Right forelimb (tissue), 1 donor: ENCODE measurements around the gene GAS2L2.

ENCODE experiments used
- DNase-seq: peaks from one replicate; pipeline ENCODE4 v3.0.0-alpha.2; 2018

Gene GAS2L2

DNA sequence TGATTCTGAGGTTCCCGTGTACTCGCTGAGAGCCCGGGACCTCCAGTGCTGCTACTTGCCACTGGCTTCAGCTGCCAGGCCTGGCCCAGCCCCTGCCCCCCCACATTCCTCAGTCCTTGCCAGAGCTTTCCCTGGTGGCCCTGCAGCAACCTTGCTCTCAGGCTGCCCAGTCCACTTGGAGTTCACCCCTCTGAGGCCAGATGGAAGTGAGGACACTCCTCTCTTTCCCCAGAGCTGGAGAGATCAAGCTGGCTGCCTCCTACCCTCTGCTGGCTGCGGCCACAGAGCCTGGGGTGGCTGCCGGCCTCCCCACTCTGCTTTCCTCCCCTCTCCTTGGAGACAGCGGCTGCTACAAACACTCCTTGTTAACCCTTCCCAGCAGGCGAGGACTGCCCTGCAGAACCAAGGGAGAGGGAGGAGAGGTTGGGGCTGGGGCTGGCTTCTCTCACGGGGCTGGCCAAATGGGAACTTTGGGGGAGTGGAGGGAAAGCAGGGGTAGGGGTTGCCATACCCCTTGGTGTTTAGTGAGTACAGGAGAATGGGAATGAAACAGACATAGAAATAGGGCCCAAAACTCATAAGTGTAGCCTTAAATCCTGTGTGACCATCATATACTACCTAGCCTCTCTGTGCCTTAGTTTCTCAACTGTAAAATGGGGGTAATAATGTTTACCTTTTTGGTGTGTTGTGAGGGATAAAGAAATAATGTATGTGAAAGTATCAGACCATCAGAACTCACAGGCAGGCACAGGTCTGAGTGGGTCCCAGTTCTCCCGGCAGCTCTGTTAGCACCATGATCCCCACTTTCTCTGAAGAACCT is at the start of gene GAS2L2:
Gene GAS2L2, minus strand, starts transcription at position 295 of the 820 bp plus-strand sequence. CDS start 389 bp downstream, outside the sequence.
- DNase-seq, result no peak

DNA sequence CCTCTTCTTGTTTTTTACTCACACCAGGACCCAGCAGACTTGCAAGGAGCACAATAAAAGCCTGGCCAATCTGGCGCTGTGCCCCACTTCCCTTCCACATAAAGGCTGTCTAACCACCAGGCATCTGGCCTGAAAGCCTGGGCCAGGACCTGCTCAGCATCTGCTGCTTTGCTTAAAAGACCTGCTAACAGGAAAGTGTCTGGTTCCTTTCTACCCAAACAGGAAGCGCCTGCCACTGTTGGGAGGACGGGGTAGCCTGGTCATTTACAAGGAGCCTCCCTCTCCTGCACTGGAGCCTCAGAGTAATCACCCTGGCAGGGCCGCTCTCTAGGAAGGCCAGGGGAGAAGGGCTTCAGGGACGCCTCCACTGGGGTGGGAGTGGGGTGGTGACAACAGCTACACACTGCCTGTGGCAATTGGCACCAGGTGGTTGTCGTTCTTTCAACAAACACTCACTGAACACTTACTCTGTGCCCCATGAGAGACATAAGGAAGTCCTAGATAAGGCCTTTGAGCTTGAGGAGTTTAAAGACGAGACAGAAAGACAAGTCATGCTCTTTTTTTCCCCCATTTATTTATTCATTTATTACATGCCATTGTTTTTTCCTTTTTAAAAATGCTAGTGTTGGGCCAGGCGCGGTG is 48.7 kb upstream of the GAS2L2 start:
- DNase-seq, result peak; percentile 74

DNA sequence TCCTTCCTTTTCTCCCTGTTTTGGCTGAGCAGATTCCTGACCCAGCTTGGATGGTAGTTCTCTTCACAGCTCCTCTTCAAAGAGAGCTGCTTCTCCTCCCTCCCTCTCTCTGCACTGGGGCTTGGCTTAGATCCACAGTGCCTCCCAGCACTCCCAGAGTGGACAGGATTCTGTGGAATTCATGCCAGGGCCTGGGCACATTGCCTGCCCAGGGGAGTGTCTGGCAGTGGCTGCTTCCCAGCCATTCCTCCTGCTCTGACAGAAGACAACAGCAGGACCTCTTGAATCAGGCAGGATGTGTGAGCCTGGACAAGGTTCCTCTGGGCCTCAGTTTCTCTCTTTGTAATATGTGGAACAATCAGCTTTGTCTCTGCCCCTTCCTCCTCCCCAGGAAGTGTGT is 46.9 kb upstream of the GAS2L2 start:
- DNase-seq, result peak; percentile 86

DNA sequence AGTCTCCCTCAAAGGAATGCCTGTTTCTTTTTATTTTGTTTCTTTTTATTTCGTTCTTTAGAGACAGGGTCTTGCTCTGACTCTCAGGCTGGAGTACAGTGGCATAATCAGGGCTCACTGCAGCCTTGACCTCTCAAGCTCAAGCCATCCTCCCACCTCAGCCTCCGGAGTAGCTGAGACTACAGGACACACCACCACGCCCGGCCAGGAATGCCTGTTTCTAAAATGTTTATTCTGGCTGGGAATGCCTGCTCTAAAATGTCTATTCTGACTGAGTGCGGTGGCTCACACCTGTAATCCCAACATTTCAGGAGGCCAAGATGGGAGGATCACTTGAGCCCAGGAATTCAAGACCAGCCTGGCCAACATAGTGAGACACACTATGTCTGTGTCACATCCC is 44.9 kb upstream of the GAS2L2 start:
- DNase-seq, result no peak

DNA sequence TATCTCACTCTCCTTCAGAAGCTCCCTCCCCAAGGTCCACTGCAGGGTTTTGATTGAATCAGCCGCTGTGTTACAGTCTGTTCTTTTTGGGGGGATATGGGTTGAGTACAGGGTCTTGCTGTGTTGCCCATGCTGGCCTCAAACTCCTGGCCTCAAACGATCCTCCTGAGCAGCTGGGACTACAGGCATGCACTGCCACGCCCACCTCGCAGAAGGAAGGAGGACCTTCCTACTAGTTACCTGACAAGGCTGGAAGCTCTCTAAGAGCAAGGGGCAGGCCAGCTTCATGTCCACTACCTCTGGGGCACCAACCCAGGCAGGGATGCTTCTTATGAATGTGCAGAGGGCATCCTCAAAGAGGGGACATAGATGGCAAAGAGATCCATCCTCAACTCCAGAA is 44.3 kb upstream of the GAS2L2 start:
- DNase-seq, result no peak

DNA sequence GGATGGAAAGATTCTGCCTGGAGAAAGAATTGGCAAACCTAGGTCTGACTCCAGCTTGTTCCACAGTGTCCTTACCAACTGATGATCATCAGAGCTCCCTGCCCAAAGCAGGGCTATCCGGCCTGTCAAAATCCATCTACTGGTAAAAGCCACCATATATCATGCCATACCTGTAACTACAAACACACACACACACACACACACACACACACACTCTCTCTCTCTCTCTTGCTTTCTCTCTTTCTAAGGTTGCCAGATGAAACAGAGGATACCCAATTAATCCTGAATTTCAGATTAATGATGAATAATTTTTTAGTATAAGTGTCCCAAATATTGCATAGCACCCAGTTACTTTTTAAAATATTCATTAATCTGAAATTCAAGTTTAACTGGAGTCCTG is 43.9 kb upstream of the GAS2L2 start:
- no peak for DNase-seq

DNA sequence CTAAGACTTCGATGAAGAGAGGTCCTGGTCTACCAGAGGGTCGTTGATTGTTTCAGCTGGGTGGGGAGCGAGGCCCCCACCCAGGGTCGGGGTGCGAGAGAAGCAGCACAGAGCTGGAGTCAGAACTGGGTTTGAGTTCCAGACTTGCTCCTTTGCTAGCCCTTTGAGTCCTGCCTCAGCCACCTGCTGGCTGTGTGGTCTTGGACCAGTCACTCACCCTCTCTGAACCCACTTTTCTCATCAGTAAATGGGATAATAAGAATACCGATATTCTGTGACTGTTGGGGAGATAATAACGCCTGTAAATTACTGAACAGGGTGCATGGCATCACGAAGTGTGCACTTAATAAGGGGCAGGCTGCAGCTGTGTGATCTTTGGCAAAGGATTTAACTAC is 42.8 kb upstream of the GAS2L2 start:
- DNase-seq, result no peak

DNA sequence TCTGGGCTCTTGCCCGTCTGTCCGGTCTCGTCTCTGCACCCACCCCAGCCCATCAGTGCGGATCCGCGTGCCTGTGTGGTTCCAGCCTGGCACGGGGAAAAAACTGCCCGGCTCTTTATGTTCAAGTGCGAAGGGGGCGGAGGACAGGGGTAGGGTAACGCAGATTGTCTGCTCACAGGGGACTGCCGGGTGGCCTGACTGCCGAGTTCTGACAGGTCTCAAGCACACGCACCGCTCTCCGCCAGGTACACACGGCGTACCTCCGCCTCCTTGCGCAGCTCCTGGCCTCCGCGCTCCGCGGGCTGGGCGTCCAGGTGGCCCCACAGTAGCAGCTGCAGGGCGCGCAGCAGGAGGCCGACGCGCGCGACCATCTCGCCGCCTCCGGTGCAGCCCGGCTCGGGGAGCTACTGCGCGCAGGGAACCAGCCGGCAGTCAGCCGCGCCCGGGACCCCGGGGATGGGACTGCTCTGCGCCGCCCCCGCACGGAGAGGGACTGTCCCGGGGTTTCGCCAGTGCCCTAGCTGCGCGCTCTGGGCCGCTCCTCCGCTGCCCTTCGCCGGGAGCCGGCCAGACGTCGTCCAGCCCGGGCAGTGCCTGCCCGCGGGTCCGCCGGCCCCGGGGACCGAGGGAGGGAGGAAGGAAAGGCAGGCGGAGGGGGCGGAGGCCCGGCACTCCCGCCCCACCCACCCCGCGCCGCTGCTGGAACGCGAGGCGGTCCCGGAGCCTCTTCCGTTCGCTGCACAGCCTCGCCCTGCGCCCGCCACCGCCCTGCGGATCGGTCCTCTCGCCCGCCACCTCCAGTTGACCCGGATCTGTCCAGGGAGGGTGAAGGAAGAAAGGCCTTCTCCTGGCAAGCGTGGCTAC is 42.2 kb upstream of the GAS2L2 start, which contains the start of gene MMP28:
Gene MMP28, minus strand, starts transcription at position 635 of the 864 bp plus-strand sequence. Its CDS starts 264 bp downstream, at position 371.
- no peak for DNase-seq

DNA sequence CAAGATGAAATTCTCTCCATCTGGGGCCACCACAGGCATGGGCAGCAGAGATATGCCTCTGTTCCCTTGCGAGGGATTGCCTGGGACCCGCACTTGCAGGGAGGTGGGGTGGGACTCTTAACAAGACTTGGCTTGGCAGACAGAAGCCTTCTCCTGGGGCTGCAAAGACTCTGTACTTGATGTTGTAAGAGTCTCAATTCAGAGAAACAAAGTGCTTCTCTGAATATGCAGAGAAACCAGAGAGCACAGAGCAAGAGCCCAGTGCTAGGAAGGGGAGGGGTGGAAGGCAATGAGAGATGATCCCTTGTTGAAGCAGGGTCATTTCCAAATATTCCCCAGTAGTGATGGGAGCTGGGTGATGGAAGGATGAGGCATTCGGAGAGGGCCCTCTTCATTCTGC is 40.2 kb upstream of the GAS2L2 start:
- DNase-seq, result no peak

DNA sequence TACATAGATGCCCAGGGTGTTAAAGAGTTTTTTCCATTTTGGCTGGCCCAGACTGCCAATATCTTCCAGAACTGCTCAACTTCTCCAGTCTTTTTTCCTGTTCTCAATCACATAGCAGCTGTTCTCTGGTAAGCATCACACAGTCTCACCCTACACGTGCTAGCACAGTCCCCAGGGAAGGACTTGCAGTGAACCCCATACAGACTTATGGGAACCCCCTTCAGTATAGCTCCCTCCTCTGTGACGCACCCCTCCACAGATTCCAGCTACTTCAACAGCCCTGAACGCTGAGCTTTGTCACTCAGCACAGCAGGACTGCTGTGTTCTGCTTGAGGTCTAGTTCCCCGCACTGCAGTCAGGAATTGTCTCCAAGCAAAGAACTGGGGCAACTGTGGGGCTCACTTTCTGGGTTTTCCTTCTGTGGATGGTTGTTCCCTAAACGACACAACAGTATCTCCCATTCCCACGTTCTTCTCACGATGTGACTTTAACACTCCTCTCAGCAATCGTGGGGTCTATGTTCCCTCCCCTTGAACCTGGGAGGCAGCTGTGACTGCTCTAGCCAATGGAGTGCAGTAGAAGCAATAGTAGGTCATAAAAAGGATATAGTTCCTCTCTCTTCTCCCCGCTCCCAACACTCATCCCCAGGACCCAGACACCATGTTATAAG is 38.8 kb upstream of the GAS2L2 start:
- DNase-seq, result no peak

DNA sequence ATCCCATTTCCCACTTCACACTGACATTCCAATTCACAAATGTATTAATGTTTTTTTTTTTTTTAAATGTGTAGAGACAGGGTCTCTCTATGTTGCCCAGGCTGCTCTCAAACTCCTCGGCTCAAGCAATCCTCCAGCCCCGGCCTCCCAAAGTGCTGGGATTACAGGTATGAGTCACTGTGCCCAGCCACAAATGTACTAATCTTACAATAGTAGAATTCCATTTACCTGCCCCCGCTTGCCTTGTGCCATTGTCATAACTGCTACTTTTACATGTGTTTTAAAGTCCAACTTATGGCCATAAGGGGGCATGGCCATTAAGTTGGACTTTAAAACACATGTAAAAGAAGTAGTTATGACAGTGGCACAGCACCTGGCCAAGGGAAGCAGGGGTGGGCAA is 37.8 kb upstream of the GAS2L2 start:
- DNase-seq, result no peak

DNA sequence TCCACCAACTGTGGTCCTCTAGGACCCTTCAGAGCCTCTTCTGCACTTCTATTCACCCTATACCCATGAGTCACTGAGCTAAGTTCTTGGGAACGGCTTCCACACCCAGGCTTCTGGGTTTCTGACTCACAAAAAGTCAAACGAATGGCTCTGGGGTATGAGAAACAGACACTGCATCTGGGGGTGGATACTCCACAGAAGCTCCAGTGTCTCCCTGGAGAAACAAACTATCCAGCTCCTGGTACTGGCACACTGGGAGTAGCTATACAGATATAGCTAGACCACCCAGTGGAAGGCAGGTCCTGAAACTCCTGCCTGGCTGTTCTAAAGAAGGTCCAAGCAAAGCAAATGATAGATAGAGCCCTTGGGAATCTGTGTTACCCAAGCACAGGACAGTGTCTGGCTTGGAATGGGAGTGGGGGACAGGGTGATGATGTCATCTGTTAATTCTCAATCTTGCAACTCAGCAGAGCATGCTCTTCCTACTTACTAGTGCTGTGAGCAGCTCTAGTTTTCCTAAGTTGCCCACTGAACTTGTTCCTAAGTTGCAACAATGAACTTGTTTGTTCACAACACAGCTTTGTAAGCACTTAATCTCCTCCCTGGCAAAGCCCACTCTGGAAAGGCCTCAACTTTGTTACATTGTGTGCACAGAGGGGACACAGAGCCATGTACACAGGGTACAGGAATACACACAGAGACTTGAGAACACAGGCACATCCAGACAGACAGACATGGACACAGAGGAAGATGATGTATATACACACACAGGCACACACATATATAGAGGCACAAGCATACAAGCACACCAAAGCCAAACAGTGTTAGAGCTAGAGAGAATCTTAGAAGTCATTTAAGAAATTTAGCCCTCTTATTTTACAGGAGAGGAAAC is 35.7 kb upstream of the GAS2L2 start:
- DNase-seq, result no peak

DNA sequence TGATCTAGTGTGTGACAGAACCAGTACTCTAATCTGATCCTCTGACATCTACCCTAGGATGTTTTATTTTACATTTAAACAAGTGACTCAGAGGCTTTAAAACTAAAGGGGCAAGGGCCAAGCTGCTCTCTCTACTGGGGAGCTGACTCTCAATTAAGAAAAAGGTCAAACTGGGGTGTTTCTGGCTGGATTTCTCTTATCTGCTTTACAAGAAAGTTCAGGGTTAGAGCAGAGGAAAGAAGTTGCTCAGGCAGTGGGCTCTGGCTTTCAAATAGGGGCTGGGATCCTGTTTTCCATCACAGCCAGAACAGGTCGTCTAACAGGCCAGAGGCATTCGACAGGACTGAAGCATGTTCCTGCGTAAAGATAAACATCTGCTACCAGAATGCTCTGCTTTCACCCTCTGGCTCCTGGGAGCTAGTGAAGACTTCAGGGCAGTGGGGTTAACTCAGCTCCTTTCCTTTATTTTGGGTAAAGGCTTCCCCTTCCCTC is 33.9 kb upstream of the GAS2L2 start:
- no peak for DNase-seq

DNA sequence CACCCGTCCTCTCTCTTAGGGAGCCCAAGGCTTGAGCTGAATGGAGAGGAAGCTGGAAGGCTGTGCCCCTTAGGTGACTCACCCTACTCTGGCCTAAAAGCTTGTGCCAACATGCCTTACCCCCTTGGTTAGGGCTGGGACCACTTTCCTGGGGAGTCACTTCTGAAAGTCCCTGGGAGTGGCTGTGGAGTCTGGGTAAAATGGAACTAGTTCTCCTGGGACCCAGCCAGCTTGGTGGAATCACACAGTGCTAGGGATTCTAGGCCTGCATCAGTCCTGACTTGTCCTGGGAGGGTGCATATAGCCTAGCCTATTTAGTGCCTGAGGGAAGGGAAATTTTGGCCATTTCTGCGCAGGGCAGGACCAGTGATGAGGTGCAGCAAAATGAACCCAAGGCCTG is 31.9 kb upstream of the GAS2L2 start:
- DNase-seq, result no peak

DNA sequence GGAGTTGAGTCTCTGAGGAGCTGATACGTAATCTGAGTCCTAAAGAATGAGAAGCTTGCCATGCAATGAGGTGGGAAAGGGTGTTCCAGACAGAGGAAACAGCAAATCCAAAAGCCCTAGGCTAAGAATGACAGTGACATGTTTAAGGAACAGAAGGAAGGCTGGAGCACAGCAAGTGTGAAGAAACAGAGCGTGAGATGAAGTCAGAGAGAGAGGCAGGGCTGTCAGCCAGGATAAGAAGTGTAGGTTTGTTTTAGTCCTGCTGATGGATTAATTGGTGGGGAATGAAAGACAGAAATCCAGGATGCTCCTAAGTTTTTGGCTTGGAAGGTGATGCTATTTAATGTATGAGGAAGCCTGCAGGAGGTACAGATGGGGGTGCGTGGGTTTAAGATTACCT is 27.9 kb upstream of the GAS2L2 start:
- no peak for DNase-seq

DNA sequence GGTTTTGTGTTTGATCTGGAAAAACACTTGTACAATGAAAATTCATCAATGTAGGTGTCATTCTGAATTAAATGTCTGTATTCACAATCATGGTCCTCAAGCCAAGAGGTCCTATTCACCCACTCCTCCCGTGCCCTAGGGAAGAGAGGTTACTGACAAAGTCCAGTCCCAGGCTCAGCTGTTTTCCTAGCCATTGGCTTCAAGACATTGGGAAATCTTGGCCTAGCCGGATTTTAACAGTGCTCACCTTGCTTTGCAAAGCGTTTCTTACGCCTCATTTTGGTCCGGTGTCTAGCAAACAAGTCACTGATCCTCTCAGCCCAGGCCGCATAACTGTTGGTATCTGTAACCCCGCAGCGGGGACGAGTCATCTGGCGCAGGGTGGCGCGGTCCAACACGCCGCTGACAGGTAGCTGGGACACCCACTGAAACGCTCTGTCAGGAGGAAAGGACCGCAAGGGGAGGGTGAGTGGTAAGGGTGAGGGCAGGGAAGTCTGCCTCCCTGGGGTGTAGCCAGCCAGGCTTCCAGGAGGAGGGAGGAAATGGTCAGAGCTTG is 25.7 kb upstream of the GAS2L2 start:
- no peak for DNase-seq

DNA sequence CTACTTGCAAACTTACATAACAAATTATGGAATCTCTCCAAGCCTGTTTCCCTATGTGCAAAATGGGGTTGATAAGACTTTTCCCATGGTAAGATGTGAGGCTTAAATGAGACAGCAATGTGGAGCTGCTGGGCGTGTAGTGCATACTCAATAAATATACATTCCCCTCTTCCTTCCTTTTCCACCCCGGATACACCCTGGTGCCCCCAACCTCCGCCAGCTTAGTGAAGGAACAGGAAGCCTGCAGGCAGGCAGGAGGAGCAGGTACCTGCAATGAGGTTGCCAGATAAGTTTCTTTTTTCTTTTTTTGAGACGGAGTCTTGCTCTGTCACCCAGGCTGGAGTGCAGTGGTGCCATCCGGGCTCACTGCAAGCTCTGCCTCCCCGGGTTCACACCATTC is 22.5 kb upstream of the GAS2L2 start:
- no peak for DNase-seq

DNA sequence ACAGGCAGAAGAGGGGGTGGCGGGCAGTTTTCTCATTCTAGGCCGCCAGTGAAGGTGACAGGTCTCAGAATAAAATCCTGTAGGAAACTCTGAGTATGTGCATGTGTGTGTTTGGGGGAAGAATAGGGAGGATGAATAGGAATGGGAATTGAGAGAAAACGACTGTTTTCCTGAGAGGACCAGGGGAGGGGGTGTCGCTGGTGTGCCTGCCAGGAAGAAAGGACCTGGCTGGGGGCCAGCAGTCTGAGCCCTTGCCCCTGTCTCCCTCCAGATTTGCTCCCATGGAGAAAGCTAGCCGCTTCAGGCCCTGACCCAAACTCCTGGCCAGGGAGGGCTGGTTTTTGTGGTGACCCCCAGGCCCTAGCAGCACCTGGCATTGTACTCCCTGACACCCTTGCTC is 22.0 kb upstream of the GAS2L2 start:
- DNase-seq, result no peak

DNA sequence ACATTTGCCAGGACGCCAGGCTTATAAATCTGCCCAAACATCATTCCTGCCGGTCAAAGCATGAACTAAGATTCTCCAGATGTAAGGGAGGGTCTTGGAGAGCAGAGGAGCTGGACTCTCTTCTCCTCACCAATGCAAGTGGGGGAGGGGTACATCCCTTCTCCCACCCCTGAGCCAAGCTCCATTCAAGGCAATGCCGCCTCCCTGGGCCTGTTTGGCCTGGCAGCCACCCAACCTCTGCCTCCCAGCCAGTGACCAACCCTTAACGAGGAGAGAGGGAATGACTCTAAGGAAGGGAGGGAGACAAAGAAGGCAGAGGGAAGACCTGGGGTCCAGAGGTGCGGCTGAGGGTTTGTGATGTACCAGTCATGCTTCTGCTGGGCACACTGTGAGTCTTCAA is 21.5 kb upstream of the GAS2L2 start:
- peak; percentile 68 for DNase-seq

DNA sequence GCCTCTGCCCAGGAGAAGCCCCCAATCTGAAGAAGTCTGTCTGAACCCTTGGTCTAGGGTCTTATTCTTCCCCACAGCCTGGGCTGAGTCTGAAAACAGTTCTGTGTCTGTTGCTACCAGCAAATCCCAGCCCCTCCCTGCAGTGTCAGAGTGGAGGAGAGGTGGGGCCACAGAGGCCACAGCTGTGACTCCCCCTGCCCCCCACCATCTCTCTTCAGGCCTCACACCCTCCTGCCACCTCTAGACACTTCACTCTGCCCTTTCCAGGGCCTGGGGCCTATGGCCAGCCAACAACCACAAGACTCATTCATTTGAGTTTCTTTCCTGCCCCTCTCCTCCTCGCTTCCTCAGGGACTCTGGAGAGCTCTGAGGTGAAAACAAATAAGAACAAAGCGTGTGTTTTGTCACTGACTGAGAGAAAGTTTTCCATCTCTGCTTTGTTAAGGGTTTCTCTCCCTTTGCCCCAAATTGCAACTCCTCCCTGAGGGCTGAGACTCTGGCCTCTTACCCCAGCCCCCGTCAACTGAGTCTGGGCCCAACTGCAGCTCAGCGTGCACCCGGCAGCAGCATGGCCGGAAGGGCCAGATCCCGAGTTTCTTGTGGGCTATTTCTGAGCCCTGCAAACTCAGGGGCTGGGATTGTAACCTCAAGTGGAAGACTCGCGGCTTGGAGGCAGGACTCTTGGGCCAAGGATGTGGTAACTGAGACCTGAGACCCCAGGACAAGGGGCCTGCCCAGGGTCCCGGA is 20.8 kb upstream of the GAS2L2 start:
- DNase-seq, result peak; percentile 52

DNA sequence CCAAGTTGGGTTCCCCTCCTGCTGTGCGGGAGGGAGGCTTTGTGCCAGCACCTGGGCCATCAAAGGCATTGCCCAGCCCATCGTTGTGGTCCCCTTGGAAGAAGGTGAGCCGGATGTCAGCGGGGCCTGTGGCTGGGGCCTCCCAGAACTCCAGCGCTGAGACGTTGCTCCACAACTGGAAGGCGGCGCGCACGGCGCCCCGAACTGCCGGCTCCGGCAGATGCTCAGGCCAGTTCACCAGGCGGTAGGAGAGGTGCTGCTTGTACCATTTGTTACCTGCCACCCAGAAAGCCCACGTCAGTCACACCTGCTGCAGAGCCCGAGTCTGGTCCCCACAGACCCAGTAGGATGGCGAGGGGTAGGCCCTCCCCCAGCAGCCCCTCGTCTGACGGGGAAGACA is 20.1 kb upstream of the GAS2L2 start:
- DNase-seq, result no peak
